Epithelial cell of alveolus of lung (primary cell): ENCODE results near the gene MOSMO. TPM values are rescaled to one million over a fixed set of nuclear protein-coding genes. Genes with fewer than 3 reads are reported as not detected.

Experiments
- total RNA-seq: library from RNA; depleted of rRNA; stranded (reverse); fragments of >200 nt; gene quantifications from 2 replicates; pipeline ENCODE4 v1.2.1, GENCODE V29; 2015

Gene MOSMO
- total RNA-seq = 18.2 and 25.6 TPM in 2 replicates

GRCh38 chr16:22007509-22008214 lies at the start of gene MOSMO:
TSS of gene MOSMO (plus strand) at chr16:22008111. CDS start at chr16:22008302, 191 bp downstream.

GRCh38 chr16:22092143-22092933 lies 84.4 kb downstream of the MOSMO start, which contains the start of gene VWA3A:
TSS of gene VWA3A (plus strand) at chr16:22092541. CDS start at chr16:22092638, 97 bp downstream.

Other genes with a start within 250 kb of the MOSMO start
- 5.3 and 14.8 TPM in 2 replicates for gene NPIPB4, start 150.4 kb upstream of the MOSMO start, total RNA-seq
- gene UQCRC2, start 54.8 kb upstream of the MOSMO start, total RNA-seq = 120 and 127 TPM in 2 replicates
- gene PDZD9, start 7.0 kb upstream of the MOSMO start, total RNA-seq = not detected in 2 replicates
- gene VWA3A, start 84.4 kb downstream of the MOSMO start, total RNA-seq = 0.13 TPM in 1 of 2 replicates, not detected in the other
- gene SDR42E2, start 154.4 kb downstream of the MOSMO start, total RNA-seq = not detected in 2 replicates
- 13.1 and 13.3 TPM in 2 replicates for gene EEF2K, start 198.2 kb downstream of the MOSMO start, total RNA-seq